Endothelial cell of umbilical vein (primary cell): Measurements from ENCODE around the gene KATNAL2. TPM values are rescaled to one million over a fixed set of nuclear protein-coding genes. Genes with fewer than 3 reads are reported as not detected.

Experiments
- BruUV-seq: library from RNA; stranded (reverse); fragments of 400-500 nt; replicated peaks from 2 replicates; lab custom pipeline; 2021; lab: Mats Ljungman, UMichigan
- CTCF ChIA-PET: fragments of 300-600, 350-600 bp; sonication (Branson Sonifier 250); formaldehyde crosslinking; loops from one replicate; lab custom pipeline; 2021; ENCODE audit warnings: antibody characterized with exemption, inconsistent platforms; lab: Charles Lee
- POLR2A ChIA-PET: fragments of 300-600, 350-600 bp; sonication (Branson Sonifier 250); formaldehyde crosslinking; loops from one replicate; lab custom pipeline; 2021; ENCODE audit warnings: antibody characterized with exemption, inconsistent platforms; lab: Charles Lee
- DNase-seq: peaks from one replicate; pipeline ENCODE4 v3.0.0-alpha.2; 2011; ENCODE audit warnings: low read depth, low spot score
- FAIRE-seq: peaks from 2 replicates; lab custom pipeline; 2011; peaks lifted over from hg19 to GRCh38; lab: Jason Lieb, UNC
- H2AFZ ChIP-seq: 2 replicates; pipeline ENCODE4 v1.6.0; 2012; ENCODE audit warnings: low read depth, low read length, control low read depth, inconsistent platforms
- H3K27ac ChIP-seq: 2 replicates; pipeline ENCODE4 v1.5.1; 2011; ENCODE audit warnings: low read depth, mild to moderate bottlenecking, control low read depth, low read length, moderate library complexity; ENCODE audit not compliant: insufficient read depth
- H3K27me3 ChIP-seq, 2 experiments: 2 replicates each; pipeline versions ENCODE4 v1.6.0 to v1.6.1; 2011; ENCODE audit warnings: low read length in 2 of 2, mixed read lengths in 1 of 2; ENCODE audit not compliant: control insufficient read depth in 2 of 2, insufficient read depth in 2 of 2
- H3K36me3 ChIP-seq, 2 experiments: 2 replicates in 1 of 2; 3 replicates in 1 of 2; pipeline ENCODE4 v1.5.1; 2011; ENCODE audit warnings: low read length in 2 of 2, mild to moderate bottlenecking in 1 of 2, moderate library complexity in 1 of 2; ENCODE audit not compliant: control insufficient read depth in 2 of 2, insufficient read depth in 2 of 2; ENCODE audit errors: extremely low read depth in 1 of 2
- H3K4me1 ChIP-seq: 3 replicates; pipeline ENCODE4 v1.5.1; 2011; ENCODE audit warnings: mild to moderate bottlenecking, low read length; ENCODE audit not compliant: control insufficient read depth, insufficient read depth; ENCODE audit errors: extremely low read depth
- H3K4me2 ChIP-seq: 2 replicates; pipeline ENCODE4 v1.6.1; 2011; ENCODE audit warnings: low read length, control low read depth, mixed read lengths; ENCODE audit not compliant: insufficient read depth
- H3K4me3 ChIP-seq, 3 experiments: fragments of 200-600 bp in 1 of 3; sonication (generic), shearing (Covaris generic) in 1 of 3; replicated peaks in 1 of 3; 2 replicates each; pipeline ENCODE4 v1.5.1; 2011 to 2016; ENCODE audit warnings: control low read depth in 3 of 3, low read length in 3 of 3, mild to moderate bottlenecking in 2 of 3, inconsistent platforms in 1 of 3, low read depth in 1 of 3, moderate library complexity in 1 of 3; ENCODE audit not compliant: insufficient read depth in 1 of 3
- H3K79me2 ChIP-seq: 2 replicates; pipeline ENCODE4 v1.6.0; 2012; ENCODE audit warnings: low read length, inconsistent platforms; ENCODE audit not compliant: control insufficient read depth, insufficient read depth
- H3K9ac ChIP-seq: replicated peaks from 2 replicates; pipeline ENCODE3; 2011; ENCODE audit warnings: low read length, control low read depth; ENCODE audit not compliant: insufficient read depth; ENCODE audit errors: extremely low read depth
- H3K9me1 ChIP-seq: replicated peaks from 3 replicates; pipeline ENCODE4 v1.6.0; 2011; ENCODE audit warnings: mild to moderate bottlenecking, low read length; ENCODE audit not compliant: control insufficient read depth, insufficient read depth; ENCODE audit errors: extremely low read depth
- H3K9me3 ChIP-seq: replicated peaks from 2 replicates; pipeline ENCODE4 v1.5.1; 2012; ENCODE audit warnings: low read length, inconsistent platforms; ENCODE audit not compliant: control insufficient read depth, insufficient read depth
- H4K20me1 ChIP-seq: replicated peaks from 2 replicates; pipeline ENCODE3; 2011; ENCODE audit warnings: mild to moderate bottlenecking, low read length; ENCODE audit not compliant: control insufficient read depth, insufficient read depth; ENCODE audit errors: extremely low read depth
- EZH2 ChIP-seq: IDR thresholded peaks from 2 replicates; pipeline ENCODE4 v1.6.1; 2012; ENCODE audit warnings: borderline replicate concordance, low read depth, mild to moderate bottlenecking, moderate library complexity, low read length, inconsistent platforms; ENCODE audit not compliant: severe bottlenecking
- FOS ChIP-seq: IDR thresholded peaks from 2 replicates; pipeline ENCODE4 v1.6.1; 2011; ENCODE audit warnings: mild to moderate bottlenecking, low read length, moderate library complexity, borderline replicate concordance; ENCODE audit not compliant: insufficient read depth
- GATA2 ChIP-seq: IDR thresholded peaks from 2 replicates; pipeline ENCODE4 v1.7.0; 2011; ENCODE audit warnings: low read depth, mild to moderate bottlenecking, moderate library complexity, mixed read lengths, low read length; ENCODE audit not compliant: insufficient read length, insufficient read depth
- JUN ChIP-seq: IDR thresholded peaks from 2 replicates; pipeline ENCODE4 v1.6.1; 2011; ENCODE audit warnings: borderline replicate concordance, low read depth; ENCODE audit not compliant: insufficient read length, insufficient read depth
- MYC ChIP-seq: IDR thresholded peaks from one replicate; pipeline ENCODE4 v1.6.1; 2011; ENCODE audit warnings: mild to moderate bottlenecking, low read depth, low read length
- POLR2A ChIP-seq: IDR thresholded peaks from 2 replicates; pipeline ENCODE4 v1.6.1; 2012; ENCODE audit warnings: low read depth, mild to moderate bottlenecking, control low read depth, low read length
- POLR2AphosphoS5 ChIP-seq: IDR thresholded peaks from 2 replicates; pipeline ENCODE4 v1.6.1; 2012; ENCODE audit warnings: low read depth, mild to moderate bottlenecking, control low read depth, low read length, moderate library complexity; ENCODE audit not compliant: insufficient read depth
- dilution Hi-C: fragments of 300-500 bp; cut with MboI; formaldehyde crosslinking; loops from one replicate; pipeline ENCODE4 v1.15.0; 2019; ENCODE audit warnings: low sequenced_read_pairs; ENCODE audit not compliant: extremely low pct_ligation_motif_present
- intact Hi-C: fragments of 100-400 bp; cut with micrococcal nuclease; formaldehyde crosslinking; loops from one replicate; pipeline ENCODE4 v1.10.0; 2022
- polyA plus RNA-seq, 4 experiments: library from polyadenylated mRNA; depleted of rRNA in 3 of 4; stranded (reverse) in 3 of 4; unstranded in 1 of 4; fragments of >200 nt; gene quantifications; 2 replicates each; pipeline versions ENCODE4 v1.2.1 to v1.2.3, GENCODE V29; 2011 to 2012; ENCODE audit warnings: missing spikeins in 1 of 4
- total RNA-seq: library from RNA; stranded (reverse); gene quantifications from 2 replicates; pipeline ENCODE4 v1.2.3, GENCODE V29; 2021
- TF ChIP-seq, protein P1 (sequence below), 2 donors: IDR thresholded peaks; 1 replicate in 1 of 2; 2 replicates in 1 of 2; pipeline ENCODE4 v1.5.1; 2011; ENCODE audit warnings: low read length in 2 of 2, mild to moderate bottlenecking in 2 of 2, moderate library complexity in 2 of 2, control low read depth in 1 of 2, inconsistent platforms in 1 of 2, low read depth in 1 of 2; ENCODE audit not compliant: insufficient read depth in 1 of 2; ENCODE audit errors: extremely low read depth in 1 of 2
- TF ChIP-seq, protein P2 (sequence below): IDR thresholded peaks from 2 replicates; pipeline ENCODE4 v1.6.1; 2011; ENCODE audit not compliant: insufficient read depth, insufficient read length

KATNAL2 gene
- total and polyA plus RNA-seq, 2 donors (not counting 3 experiments of a cell fraction or from before 2014, with no cell fraction given): 0.51 to 1.3 TPM

DNA sequence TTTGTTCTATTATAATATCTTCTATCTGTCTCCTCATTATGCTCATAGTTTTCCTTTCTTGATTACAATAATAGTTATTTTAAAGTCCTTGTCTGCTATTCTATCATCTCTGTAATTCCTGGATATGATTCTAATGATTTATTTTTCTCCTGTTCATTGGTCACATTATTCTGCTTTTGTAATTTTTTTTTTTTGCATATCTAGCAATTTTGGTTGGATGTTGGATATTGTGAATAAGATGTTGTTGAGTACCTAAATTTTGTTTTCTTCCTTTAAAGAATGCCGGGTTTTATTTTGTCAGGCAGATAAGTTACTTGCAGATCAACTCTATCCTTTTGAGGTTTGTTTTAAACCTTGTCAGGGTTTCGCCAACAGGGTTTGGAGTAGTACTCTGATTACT lies 25.2 kb downstream of the KATNAL2 start:
- dilution Hi-C loops: no loop called here
- no TSS peak for BruUV-seq
- FAIRE-seq (no peak), DNase-seq (no peak)
- H2AFZ ChIP-seq: no peak overlapping the region
- TF ChIP-seq FOS: no peak
- TF ChIP-seq MYC: no peak
- no peak overlapping the region for H3K4me2 ChIP-seq
- no peak overlapping the region for H3K4me3 ChIP-seq
- H3K9me3 ChIP-seq: no peaks in the 10 kb centered on the region
- H3K9ac ChIP-seq: no peak overlapping the region
- no peaks in the 10 kb centered on the region for H3K36me3 ChIP-seq
- ChIA-PET CTCF (no interaction called here), POLR2A (no interaction called here)
- intact Hi-C loops: no loop called here
- no peaks in the 10 kb centered on the region for H3K79me2 ChIP-seq
- H3K9me1 ChIP-seq: no peaks in the 10 kb centered on the region
- H3K27ac ChIP-seq: no peak overlapping the region
- H3K27me3 ChIP-seq: peaks cover 0 to 5% of the 10 kb centered on the region in 2 experiments
- no peaks in the 10 kb centered on the region for H4K20me1 ChIP-seq
- no peaks in the 10 kb centered on the region for H3K4me1 ChIP-seq

GRCh38 chr18:46946656-46947282 lies 29.4 kb downstream of the KATNAL2 start:
- FAIRE-seq (peak; percentile 80), DNase-seq (peak; percentile 90)
- no TSS peak for BruUV-seq
- H3K27me3 ChIP-seq: peaks cover 0 to 5% of the 10 kb centered on the region in 2 experiments
- peak overlapping the region; percentile 81 to 90 (median 84) for H3K4me3 ChIP-seq
- H3K4me2 ChIP-seq: peak overlapping the region; percentile 91
- intact Hi-C loops (loop anchor here (1.0 kb wide), 1 partner anchor 29 kb away; the partner anchor contains the start of genes KATNAL2 and PIAS2), dilution Hi-C loops (no loop called here)
- H4K20me1 ChIP-seq: no peaks in the 10 kb centered on the region
- no peaks in the 10 kb centered on the region for H3K9me1 ChIP-seq
- H3K27ac ChIP-seq: peak overlapping the region; percentile 9
- no peaks in the 10 kb centered on the region for H3K36me3 ChIP-seq
- H3K9ac ChIP-seq: peak overlapping the region; percentile 61
- TF ChIP-seq POLR2AphosphoS5 (no peak), POLR2A (no peak), GATA2 (no peak), FOS (no peak), MYC (no peak), JUN (no peak), EZH2 (no peak)
- TF ChIP-seq, protein P1, sequence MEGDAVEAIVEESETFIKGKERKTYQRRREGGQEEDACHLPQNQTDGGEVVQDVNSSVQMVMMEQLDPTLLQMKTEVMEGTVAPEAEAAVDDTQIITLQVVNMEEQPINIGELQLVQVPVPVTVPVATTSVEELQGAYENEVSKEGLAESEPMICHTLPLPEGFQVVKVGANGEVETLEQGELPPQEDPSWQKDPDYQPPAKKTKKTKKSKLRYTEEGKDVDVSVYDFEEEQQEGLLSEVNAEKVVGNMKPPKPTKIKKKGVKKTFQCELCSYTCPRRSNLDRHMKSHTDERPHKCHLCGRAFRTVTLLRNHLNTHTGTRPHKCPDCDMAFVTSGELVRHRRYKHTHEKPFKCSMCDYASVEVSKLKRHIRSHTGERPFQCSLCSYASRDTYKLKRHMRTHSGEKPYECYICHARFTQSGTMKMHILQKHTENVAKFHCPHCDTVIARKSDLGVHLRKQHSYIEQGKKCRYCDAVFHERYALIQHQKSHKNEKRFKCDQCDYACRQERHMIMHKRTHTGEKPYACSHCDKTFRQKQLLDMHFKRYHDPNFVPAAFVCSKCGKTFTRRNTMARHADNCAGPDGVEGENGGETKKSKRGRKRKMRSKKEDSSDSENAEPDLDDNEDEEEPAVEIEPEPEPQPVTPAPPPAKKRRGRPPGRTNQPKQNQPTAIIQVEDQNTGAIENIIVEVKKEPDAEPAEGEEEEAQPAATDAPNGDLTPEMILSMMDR (IDR thresholded peaks at IDR 0.05; ENCODE audit: extremely low read depth in 1 of 2, insufficient read depth in 1 of 2, low read depth in 1 of 2, low read length in 2 of 2): no peak
- TF ChIP-seq, protein P2, sequence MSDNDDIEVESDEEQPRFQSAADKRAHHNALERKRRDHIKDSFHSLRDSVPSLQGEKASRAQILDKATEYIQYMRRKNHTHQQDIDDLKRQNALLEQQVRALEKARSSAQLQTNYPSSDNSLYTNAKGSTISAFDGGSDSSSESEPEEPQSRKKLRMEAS: no peak
- H3K9me3 ChIP-seq: no peaks in the 10 kb centered on the region
- H3K79me2 ChIP-seq: no peaks in the 10 kb centered on the region
- H3K4me1 ChIP-seq: no peaks in the 10 kb centered on the region
- peak overlapping the region; percentile 94 for H2AFZ ChIP-seq
- POLR2A ChIA-PET: no interaction called here
- CTCF ChIA-PET: no interaction called here
